ENCODE data around the gene NOX5. TPM values are rescaled to one million over a fixed set of nuclear protein-coding genes. Genes with fewer than 3 reads are reported as not detected.

Gene NOX5
- total RNA-seq, 1 experiment from 2014 or later, result 0.91 TPM

DNA sequence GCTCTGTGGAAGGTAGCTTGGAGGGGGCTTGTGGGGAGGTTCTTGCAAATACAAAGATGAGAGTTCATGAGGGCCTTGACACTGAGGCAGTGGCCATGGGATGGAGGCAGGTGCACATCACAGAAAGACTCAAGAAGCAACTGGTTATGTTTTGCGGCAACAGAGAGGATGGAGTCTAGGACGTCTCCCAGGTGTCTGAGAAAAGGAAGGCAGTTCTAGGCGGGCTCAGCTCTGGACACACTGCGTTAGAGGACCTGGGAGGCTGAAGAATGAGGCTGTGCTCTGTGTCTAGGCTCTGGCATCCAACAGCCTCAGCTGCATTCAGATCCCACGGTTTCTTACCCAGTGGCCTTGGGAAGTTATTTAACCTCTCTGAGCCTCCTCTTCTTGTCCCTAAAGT lies 23.5 kb downstream of the NOX5 start (continued):
- TF ChIP-seq ZNF274 (IDR thresholded peaks at IDR 0.05; ENCODE audit: low read depth, low read length), result no peak
- TF ChIP-seq FOSL1 (IDR thresholded peaks at IDR 0.05; ENCODE audit: low read depth), result no peak

- Histone ChIP-seq H3K4me2 (ENCODE audit: low read length) (no peak overlapping the region), H2AFZ (ENCODE audit: low read depth, low read length, poor library complexity, severe bottlenecking) (no peak overlapping the region), H3K9me2 (ENCODE audit: insufficient read depth) (no peaks in the 10 kb centered on the region), H3K27ac (ENCODE audit: low read depth, low read length) (no peak overlapping the region), H3K36me3 (ENCODE audit: control insufficient read depth in 1 of 2, insufficient read depth in 2 of 2, low read length in 2 of 2) (no peaks in the 10 kb centered on the region), H3K9me3 (ENCODE audit: control insufficient read depth in 1 of 2, insufficient read depth in 1 of 2, low read depth in 1 of 2, low read length in 2 of 2) (no peaks in the 10 kb centered on the region), H3K27me3 (ENCODE audit: insufficient read depth, low read length) (no peaks in the 10 kb centered on the region), H3K4me3 (replicated peaks in 1 of 2; ENCODE audit: low read depth in 1 of 2, low read length in 2 of 2) (no peak overlapping the region), H3K79me2 (ENCODE audit: insufficient read depth, low read length) (no peaks in the 10 kb centered on the region), H3K4me1 (ENCODE audit: control insufficient read depth in 1 of 2, insufficient read depth in 2 of 2, low read length in 2 of 2) (peaks cover 0 to 27% of the 10 kb centered on the region in 2 experiments; a peak in 2 of 4 replicates), H3K9ac (ENCODE audit: low read length) (no peak overlapping the region), H4K20me1 (ENCODE audit: insufficient read depth) (no peaks in the 10 kb centered on the region)
- intact Hi-C loops (cut with micrococcal nuclease), result no loop called here
- CTCF ChIA-PET, result no interaction called here
- POLR2A ChIA-PET, result no interaction called here
- RAD21 ChIA-PET (ENCODE audit: low non-redundant PET in 1 of 2, low total read pairs in 2 of 2, uncharacterized antibody in 2 of 2, unreplicated experiment in 2 of 2), result no interaction called here
- TF ChIP-seq, protein P1, sequence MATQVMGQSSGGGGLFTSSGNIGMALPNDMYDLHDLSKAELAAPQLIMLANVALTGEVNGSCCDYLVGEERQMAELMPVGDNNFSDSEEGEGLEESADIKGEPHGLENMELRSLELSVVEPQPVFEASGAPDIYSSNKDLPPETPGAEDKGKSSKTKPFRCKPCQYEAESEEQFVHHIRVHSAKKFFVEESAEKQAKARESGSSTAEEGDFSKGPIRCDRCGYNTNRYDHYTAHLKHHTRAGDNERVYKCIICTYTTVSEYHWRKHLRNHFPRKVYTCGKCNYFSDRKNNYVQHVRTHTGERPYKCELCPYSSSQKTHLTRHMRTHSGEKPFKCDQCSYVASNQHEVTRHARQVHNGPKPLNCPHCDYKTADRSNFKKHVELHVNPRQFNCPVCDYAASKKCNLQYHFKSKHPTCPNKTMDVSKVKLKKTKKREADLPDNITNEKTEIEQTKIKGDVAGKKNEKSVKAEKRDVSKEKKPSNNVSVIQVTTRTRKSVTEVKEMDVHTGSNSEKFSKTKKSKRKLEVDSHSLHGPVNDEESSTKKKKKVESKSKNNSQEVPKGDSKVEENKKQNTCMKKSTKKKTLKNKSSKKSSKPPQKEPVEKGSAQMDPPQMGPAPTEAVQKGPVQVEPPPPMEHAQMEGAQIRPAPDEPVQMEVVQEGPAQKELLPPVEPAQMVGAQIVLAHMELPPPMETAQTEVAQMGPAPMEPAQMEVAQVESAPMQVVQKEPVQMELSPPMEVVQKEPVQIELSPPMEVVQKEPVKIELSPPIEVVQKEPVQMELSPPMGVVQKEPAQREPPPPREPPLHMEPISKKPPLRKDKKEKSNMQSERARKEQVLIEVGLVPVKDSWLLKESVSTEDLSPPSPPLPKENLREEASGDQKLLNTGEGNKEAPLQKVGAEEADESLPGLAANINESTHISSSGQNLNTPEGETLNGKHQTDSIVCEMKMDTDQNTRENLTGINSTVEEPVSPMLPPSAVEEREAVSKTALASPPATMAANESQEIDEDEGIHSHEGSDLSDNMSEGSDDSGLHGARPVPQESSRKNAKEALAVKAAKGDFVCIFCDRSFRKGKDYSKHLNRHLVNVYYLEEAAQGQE (IDR thresholded peaks at IDR 0.05; ENCODE audit: low read depth), result no peak
- TF ChIP-seq POLR2AphosphoS5 (IDR thresholded peaks at IDR 0.05; ENCODE audit: low read depth, low read length) (no peak), ZFX (IDR thresholded peaks at IDR 0.05) (no peak), ZBTB33 (IDR thresholded peaks at IDR 0.05; ENCODE audit: extremely low read depth, insufficient replicate concordance, low read length) (no peak)
- TF ChIP-seq, protein P2, sequence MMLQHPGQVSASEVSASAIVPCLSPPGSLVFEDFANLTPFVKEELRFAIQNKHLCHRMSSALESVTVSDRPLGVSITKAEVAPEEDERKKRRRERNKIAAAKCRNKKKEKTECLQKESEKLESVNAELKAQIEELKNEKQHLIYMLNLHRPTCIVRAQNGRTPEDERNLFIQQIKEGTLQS (IDR thresholded peaks at IDR 0.05), result no peak
- TF ChIP-seq, protein P3, sequence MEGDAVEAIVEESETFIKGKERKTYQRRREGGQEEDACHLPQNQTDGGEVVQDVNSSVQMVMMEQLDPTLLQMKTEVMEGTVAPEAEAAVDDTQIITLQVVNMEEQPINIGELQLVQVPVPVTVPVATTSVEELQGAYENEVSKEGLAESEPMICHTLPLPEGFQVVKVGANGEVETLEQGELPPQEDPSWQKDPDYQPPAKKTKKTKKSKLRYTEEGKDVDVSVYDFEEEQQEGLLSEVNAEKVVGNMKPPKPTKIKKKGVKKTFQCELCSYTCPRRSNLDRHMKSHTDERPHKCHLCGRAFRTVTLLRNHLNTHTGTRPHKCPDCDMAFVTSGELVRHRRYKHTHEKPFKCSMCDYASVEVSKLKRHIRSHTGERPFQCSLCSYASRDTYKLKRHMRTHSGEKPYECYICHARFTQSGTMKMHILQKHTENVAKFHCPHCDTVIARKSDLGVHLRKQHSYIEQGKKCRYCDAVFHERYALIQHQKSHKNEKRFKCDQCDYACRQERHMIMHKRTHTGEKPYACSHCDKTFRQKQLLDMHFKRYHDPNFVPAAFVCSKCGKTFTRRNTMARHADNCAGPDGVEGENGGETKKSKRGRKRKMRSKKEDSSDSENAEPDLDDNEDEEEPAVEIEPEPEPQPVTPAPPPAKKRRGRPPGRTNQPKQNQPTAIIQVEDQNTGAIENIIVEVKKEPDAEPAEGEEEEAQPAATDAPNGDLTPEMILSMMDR (IDR thresholded peaks at IDR 0.05 in 2 of 3, conservative IDR thresholded peaks at IDR 0.05 in 1 of 3; ENCODE audit: borderline replicate concordance in 1 of 3, insufficient read depth in 1 of 3, low read depth in 2 of 3, low read length in 2 of 3), result no peak
- no peak for ATAC-seq
- DNase-seq (ENCODE audit: low read depth, low spot score), result no peak
- no TSS peak for BruUV-seq (replicated peaks)
These were observed 24.0 kb downstream of the NOX5 start for GRCh38 chr15:69038508-69038907.
